Muscle of leg (tissue), 11 donors: Measurements from ENCODE around the gene ARMH2. TPM values are rescaled to one million over a fixed set of nuclear protein-coding genes. Genes with fewer than 3 reads are reported as not detected.
"Not testable (repeated sequence)": the region's sequence is repeated elsewhere in the genome, so short reads cannot be mapped to it uniquely, and the experiment has no call there.

ENCODE experiments used
- DNase-seq: peaks from one replicate; pipeline ENCODE4 v3.0.0; 2013
- H3K27ac ChIP-seq: one replicate; pipeline ENCODE4 v1.5.1; 2013; ENCODE audit warnings: mild to moderate bottlenecking, low read length, control low read depth
- H3K27me3 ChIP-seq: one replicate; pipeline ENCODE4 v1.6.1; 2013; ENCODE audit warnings: low read length; ENCODE audit not compliant: control insufficient read depth, insufficient read depth
- H3K36me3 ChIP-seq: one replicate; pipeline ENCODE4 v1.6.1; 2013; ENCODE audit warnings: low read length; ENCODE audit not compliant: control insufficient read depth, insufficient read depth
- H3K4me1 ChIP-seq: one replicate; pipeline ENCODE4 v1.6.1; 2013; ENCODE audit warnings: low read length; ENCODE audit not compliant: control insufficient read depth, insufficient read depth
- H3K4me3 ChIP-seq: one replicate; pipeline ENCODE4 v1.5.1; 2013; ENCODE audit warnings: low read length, control low read depth
- H3K9me3 ChIP-seq: replicated peaks from 2 replicates; pipeline ENCODE4 v1.6.1; 2013; ENCODE audit warnings: low read depth, low read length; ENCODE audit not compliant: control insufficient read depth
- WGBS: methylation state at CpG from one replicate; pipeline ENCODE4 v1.1.5; 2013; ENCODE audit warnings: missing lambda C conversion rate; ENCODE audit not compliant: insufficient coverage; 5-methylcytosine and 5-hydroxymethylcytosine counted together
- polyA plus RNA-seq, 8 donors: library from polyadenylated mRNA; unstranded; fragments of 120-200 nt; gene quantifications; one replicate each; pipeline versions ENCODE4 v1.2.1 to v1.2.3, GENCODE V29; 2013; ENCODE audit warnings: inconsistent platforms in 1 of 8, low replicate concordance in 1 of 8; ENCODE audit not compliant: insufficient read length in 8 of 8, insufficient read depth in 1 of 8
- total RNA-seq: library from RNA; stranded (reverse); fragments of 120-200 nt; gene quantifications from one replicate; pipeline ENCODE4 v1.2.4, GENCODE V29; 2013

Gene ARMH2
- total and polyA plus RNA-seq, 9 donors, result not detected

DNA sequence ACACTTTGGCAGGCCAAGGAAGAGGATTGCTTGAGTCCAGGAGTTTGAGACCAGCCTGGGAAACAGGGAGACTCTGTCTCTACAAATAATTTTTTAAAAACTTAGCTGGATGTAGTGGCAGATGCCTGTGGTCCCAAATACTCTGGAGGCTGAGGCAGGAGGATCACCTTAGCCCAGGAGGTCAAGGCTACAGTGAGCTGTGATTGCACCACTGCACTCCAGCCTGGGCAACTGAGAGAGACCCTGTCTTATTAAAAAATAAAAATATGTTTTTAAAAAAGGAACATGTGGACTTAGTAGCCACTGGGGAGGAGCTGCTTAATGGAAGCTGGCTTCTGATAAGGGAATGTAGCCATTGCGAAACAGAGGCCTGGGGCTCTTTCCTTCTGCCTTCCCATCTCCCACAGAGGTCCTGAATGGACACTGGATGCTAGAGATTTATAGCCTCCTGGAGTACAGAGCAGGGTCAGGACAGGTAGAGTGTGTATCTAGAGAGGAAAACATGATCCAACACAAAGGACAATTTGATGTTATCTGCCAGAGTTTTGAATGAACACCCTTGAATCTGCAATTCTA, 45.7 kb downstream of the ARMH2 start:
- Histone ChIP-seq H3K4me1 (no peaks in the 10 kb centered on the region), H3K9me3 (no peaks in the 10 kb centered on the region), H3K36me3 (no peaks in the 10 kb centered on the region), H3K27me3 (peaks cover 2% of the 10 kb centered on the region), H3K4me3 (no peak overlapping the region), H3K27ac (no peak overlapping the region)
- DNase-seq, result no peak
- no CpG with 5 or more reads among the region's 1 CpG for WGBS

DNA sequence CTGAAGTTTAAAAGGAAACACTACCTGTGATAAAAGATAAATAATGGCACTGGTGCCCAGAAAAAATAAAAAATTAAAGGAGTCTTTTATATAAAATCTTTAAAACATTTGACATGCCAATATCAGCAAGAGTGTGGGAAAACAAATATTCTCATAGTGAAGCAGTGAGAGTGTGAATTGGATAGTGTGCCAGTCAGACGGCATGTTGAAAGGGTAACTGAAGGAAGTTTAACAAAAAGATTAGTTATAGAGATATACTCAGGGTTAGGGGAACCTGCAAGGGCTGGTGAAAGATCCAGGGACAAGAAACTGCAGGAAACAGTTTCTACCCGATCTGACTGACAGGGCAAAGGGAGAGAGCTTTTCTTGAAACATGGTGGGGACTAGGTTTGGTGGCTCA, 46.2 kb downstream of the ARMH2 start:
- no peak overlapping the region for H3K27ac ChIP-seq
- H3K27me3 ChIP-seq, result peaks cover 2% of the 10 kb centered on the region
- H3K36me3 ChIP-seq, result no peaks in the 10 kb centered on the region
- no peak overlapping the region for H3K4me3 ChIP-seq
- DNase-seq, result no peak
- WGBS, result 72% methylated on average over 2 of the region's 2 CpGs
- H3K4me1 ChIP-seq, result no peaks in the 10 kb centered on the region
- H3K9me3 ChIP-seq, result no peaks in the 10 kb centered on the region

GRCh38 chr6:24750878-24751277, 47.8 kb downstream of the ARMH2 start:
- not testable (repeated sequence) for H3K4me1 ChIP-seq, H3K4me3 ChIP-seq, H3K27ac ChIP-seq, DNase-seq, H3K27me3 ChIP-seq, H3K9me3 ChIP-seq, H3K36me3 ChIP-seq
- no CpG with 5 or more reads among the region's 3 CpGs for WGBS

DNA sequence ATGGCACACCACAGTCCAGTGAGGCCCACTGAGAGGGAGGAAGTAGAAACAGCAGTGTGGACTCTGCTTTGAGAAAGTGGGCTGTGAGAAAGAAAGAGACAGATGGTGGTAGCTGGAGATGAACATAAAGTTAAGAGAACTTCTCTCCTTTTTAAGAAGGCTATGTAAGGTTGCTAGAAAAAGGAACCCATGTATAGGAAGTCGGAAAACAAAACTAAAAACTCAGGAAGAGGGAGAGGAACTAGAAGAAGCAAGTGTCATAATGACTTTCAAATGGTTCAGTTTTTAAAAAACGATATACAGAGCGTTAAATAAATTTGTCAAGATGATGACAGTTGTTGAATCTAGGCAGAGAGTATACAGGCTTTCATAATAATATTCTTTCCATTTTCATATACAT, 49.4 kb downstream of the ARMH2 start:
- no peak overlapping the region for H3K4me3 ChIP-seq
- no CpG with 5 or more reads among the region's 3 CpGs for WGBS
- no peaks in the 10 kb centered on the region for H3K9me3 ChIP-seq
- no peak overlapping the region for H3K27ac ChIP-seq
- peak; percentile 34 for DNase-seq
- no peaks in the 10 kb centered on the region for H3K4me1 ChIP-seq
- H3K27me3 ChIP-seq, result peaks cover 2% of the 10 kb centered on the region
- H3K36me3 ChIP-seq, result no peaks in the 10 kb centered on the region

Other genes starting within 250 kb of the ARMH2 start
- gene KIAA0319, start 152.7 kb downstream of the ARMH2 start, total RNA-seq, result 0.04 TPM
- gene KIAA0319, start 152.7 kb downstream of the ARMH2 start, polyA plus RNA-seq, result under 1 TPM; 0.05 to 0.17 (median 0.06) TPM
- gene TDP2, start 132.0 kb downstream of the ARMH2 start, total RNA-seq, result 16.0 TPM
- 10 to 100 TPM; 23.0 to 33.0 (median 26.8) TPM for gene TDP2, start 132.0 kb downstream of the ARMH2 start, polyA plus RNA-seq
- gene ACOT13, start 131.8 kb downstream of the ARMH2 start, total RNA-seq, result 21.0 TPM
- gene ACOT13, start 131.8 kb downstream of the ARMH2 start, polyA plus RNA-seq, result 10 to 100 TPM; 13.6 to 17.6 (median 15.2) TPM
- 67.6 TPM for gene C6orf62, start 79.8 kb downstream of the ARMH2 start, total RNA-seq
- 10 to 100 TPM; 65.9 to 94.5 (median 88.8) TPM for gene C6orf62, start 79.8 kb downstream of the ARMH2 start, polyA plus RNA-seq
- 13.7 TPM for gene GMNN, start 24.0 kb downstream of the ARMH2 start, total RNA-seq
- 10 to 100 TPM; 16.2 to 22.0 (median 17.5) TPM for gene GMNN, start 24.0 kb downstream of the ARMH2 start, polyA plus RNA-seq
- gene RIPOR2, start 137.0 kb upstream of the ARMH2 start, total RNA-seq, result 17.9 TPM
- gene RIPOR2, start 137.0 kb upstream of the ARMH2 start, polyA plus RNA-seq, result 10 to 100 TPM; 17.5 to 32.0 (median 26.4) TPM